HT1080 (cell line): Measurements from ENCODE around the gene LPAR3. TPM values are rescaled to one million over a fixed set of nuclear protein-coding genes. Genes with fewer than 3 reads are reported as not detected.
A peak's percentile ranks its signal among the peaks of the same experiment; 100 is the strongest.

Source experiments
- DNase-seq: peaks from one replicate; pipeline ENCODE4 v3.0.0-alpha.2; 2015; ENCODE audit warnings: low read depth
- total RNA-seq: library from RNA; depleted of rRNA; stranded (reverse); fragments of >200 nt; shearing (Covaris generic); gene quantifications from 2 replicates; pipeline ENCODE4 v1.2.3, GENCODE V29; 2014

LPAR3 gene
- total RNA-seq, 1 experiment from 2014 or later: 4.1 TPM

- DNase-seq: no peak
Measured at GRCh38 chr1:84833194-84833593, 59.8 kb downstream of the LPAR3 start.

GRCh38 chr1:84830136-84830535 is 62.9 kb downstream of the LPAR3 start:
- no peak for DNase-seq

- no peak for DNase-seq
Measured at GRCh38 chr1:84827976-84828375, 65.0 kb downstream of the LPAR3 start.

GRCh38 chr1:84827555-84827954 is 65.5 kb downstream of the LPAR3 start:
- DNase-seq: no peak

GRCh38 chr1:84825161-84825560 is 67.8 kb downstream of the LPAR3 start:
- no peak for DNase-seq

- DNase-seq: no peak
Measured at GRCh38 chr1:84823991-84824390, 69.0 kb downstream of the LPAR3 start.

- DNase-seq: no peak
Measured at GRCh38 chr1:84823511-84823910, 69.5 kb downstream of the LPAR3 start.

- no peak for DNase-seq
Measured at GRCh38 chr1:84810343-84810742, 82.7 kb downstream of the LPAR3 start.

GRCh38 chr1:84809023-84809422 is 84.0 kb downstream of the LPAR3 start:
- DNase-seq: no peak

GRCh38 chr1:84803604-84804003 is 89.4 kb downstream of the LPAR3 start:
- DNase-seq: no peak

GRCh38 chr1:84802567-84803232 is 90.3 kb downstream of the LPAR3 start:
- DNase-seq: no peak

GRCh38 chr1:84800090-84801073 is 92.6 kb downstream of the LPAR3 start:
- DNase-seq: no peak

- DNase-seq: no peak
Measured at GRCh38 chr1:84797603-84798002, 95.4 kb downstream of the LPAR3 start.

- DNase-seq: peak; percentile 23
Measured at GRCh38 chr1:84795966-84796600, 96.9 kb downstream of the LPAR3 start.

GRCh38 chr1:84795213-84795612 is 97.8 kb downstream of the LPAR3 start:
- DNase-seq: no peak

GRCh38 chr1:84792421-84792820 is 100.6 kb downstream of the LPAR3 start:
- no peak for DNase-seq

GRCh38 chr1:84789014-84789413 is 104.0 kb downstream of the LPAR3 start:
- DNase-seq: no peak

GRCh38 chr1:84785271-84786036 is 107.6 kb downstream of the LPAR3 start:
- no peak for DNase-seq

- DNase-seq: no peak
Measured at GRCh38 chr1:84782881-84783280, 110.1 kb downstream of the LPAR3 start.

- peak; percentile 64 for DNase-seq
Measured at GRCh38 chr1:84781946-84782771, 110.8 kb downstream of the LPAR3 start.
